ENCODE measurements around the gene GLYAT.
A peak's percentile ranks its signal among the peaks of the same experiment; 100 is the strongest.
"Not testable (repeated sequence)": the region's sequence is repeated elsewhere in the genome, so short reads cannot be mapped to it uniquely, and the experiment has no call there.

Gene GLYAT

GRCh38 chr11:58742981-58743880 lies 11.5 kb upstream of the GLYAT start:
- no peak for DNase-seq (ENCODE audit: low spot score)

- no peak for DNase-seq (ENCODE audit: low spot score)
Measured at GRCh38 chr11:58742140-58742539, 10.4 kb upstream of the GLYAT start.

- DNase-seq (ENCODE audit: low spot score): no peak
Measured at GRCh38 chr11:58741127-58741526, 9.4 kb upstream of the GLYAT start.

GRCh38 chr11:58740447-58740846 lies 8.7 kb upstream of the GLYAT start:
- DNase-seq (ENCODE audit: low spot score): no peak

- DNase-seq (ENCODE audit: low spot score): peak; percentile 2
Measured at GRCh38 chr11:58739725-58740430, 8.1 kb upstream of the GLYAT start.

GRCh38 chr11:58734681-58735490 lies 3.1 kb upstream of the GLYAT start:
- DNase-seq (ENCODE audit: low spot score): no peak

GRCh38 chr11:58730507-58731089 lies 1.1 kb downstream of the GLYAT start:
- DNase-seq (ENCODE audit: low spot score): no peak

- DNase-seq (ENCODE audit: low spot score): no peak
Measured at GRCh38 chr11:58727415-58727797, 4.3 kb downstream of the GLYAT start.

GRCh38 chr11:58726737-58727414 lies 4.9 kb downstream of the GLYAT start:
- DNase-seq (ENCODE audit: low spot score): no peak

- DNase-seq (ENCODE audit: low spot score): no peak
Measured at GRCh38 chr11:58719406-58720117, 12.2 kb downstream of the GLYAT start.

- DNase-seq (ENCODE audit: low spot score): no peak
Measured at GRCh38 chr11:58712531-58712930, 19.2 kb downstream of the GLYAT start.

GRCh38 chr11:58711832-58712231 lies 19.9 kb downstream of the GLYAT start:
- no peak for DNase-seq (ENCODE audit: low spot score)

- no peak for DNase-seq (ENCODE audit: low spot score)
Measured at GRCh38 chr11:58707767-58708166, 24.0 kb downstream of the GLYAT start.

GRCh38 chr11:58696825-58697224 lies 34.9 kb downstream of the GLYAT start:
- not testable (repeated sequence) for DNase-seq (ENCODE audit: low spot score)

GRCh38 chr11:58693026-58693425 lies 38.7 kb downstream of the GLYAT start:
- no peak for DNase-seq (ENCODE audit: low spot score)

GRCh38 chr11:58691675-58692074 lies 40.1 kb downstream of the GLYAT start:
- DNase-seq (ENCODE audit: low spot score): no peak

- no peak for DNase-seq (ENCODE audit: low spot score)
Measured at GRCh38 chr11:58688789-58689503, 42.8 kb downstream of the GLYAT start.

- DNase-seq (ENCODE audit: low spot score): no peak
Measured at GRCh38 chr11:58685973-58686722, 45.6 kb downstream of the GLYAT start.

- DNase-seq (ENCODE audit: low spot score): not testable (repeated sequence)
Measured at GRCh38 chr11:58682660-58683059, 49.1 kb downstream of the GLYAT start.

Data from hepatic stellate cell (primary cell).